Peyer's patch (tissue), 4 donors: ENCODE measurements around the gene ZMIZ1.

Experiments used
- POLR2A ChIP-seq, 2 donors: fragments of 450-650 bp; IDR thresholded peaks; one replicate each; pipeline ENCODE4 v1.5.1; 2017; ENCODE audit warnings: antibody characterized with exemption in 2 of 2, mild to moderate bottlenecking in 2 of 2, moderate library complexity in 2 of 2
- TF ChIP-seq, protein P1 (sequence below), 6 experiments: fragments of 450-650 bp in 4 of 6; fragments of 200-600 bp in 2 of 6; sonication (generic) in 1 of 6; IDR thresholded peaks; one replicate each; pipeline ENCODE4 v1.5.1; 2017 to 2019; ENCODE audit warnings: antibody characterized with exemption in 6 of 6, mild to moderate bottlenecking in 3 of 6, moderate library complexity in 1 of 6

GRCh38 chr10:79159785-79160184, 91.0 kb downstream of the ZMIZ1 start:
- TF ChIP-seq, protein P1, sequence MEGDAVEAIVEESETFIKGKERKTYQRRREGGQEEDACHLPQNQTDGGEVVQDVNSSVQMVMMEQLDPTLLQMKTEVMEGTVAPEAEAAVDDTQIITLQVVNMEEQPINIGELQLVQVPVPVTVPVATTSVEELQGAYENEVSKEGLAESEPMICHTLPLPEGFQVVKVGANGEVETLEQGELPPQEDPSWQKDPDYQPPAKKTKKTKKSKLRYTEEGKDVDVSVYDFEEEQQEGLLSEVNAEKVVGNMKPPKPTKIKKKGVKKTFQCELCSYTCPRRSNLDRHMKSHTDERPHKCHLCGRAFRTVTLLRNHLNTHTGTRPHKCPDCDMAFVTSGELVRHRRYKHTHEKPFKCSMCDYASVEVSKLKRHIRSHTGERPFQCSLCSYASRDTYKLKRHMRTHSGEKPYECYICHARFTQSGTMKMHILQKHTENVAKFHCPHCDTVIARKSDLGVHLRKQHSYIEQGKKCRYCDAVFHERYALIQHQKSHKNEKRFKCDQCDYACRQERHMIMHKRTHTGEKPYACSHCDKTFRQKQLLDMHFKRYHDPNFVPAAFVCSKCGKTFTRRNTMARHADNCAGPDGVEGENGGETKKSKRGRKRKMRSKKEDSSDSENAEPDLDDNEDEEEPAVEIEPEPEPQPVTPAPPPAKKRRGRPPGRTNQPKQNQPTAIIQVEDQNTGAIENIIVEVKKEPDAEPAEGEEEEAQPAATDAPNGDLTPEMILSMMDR (IDR thresholded peaks at IDR 0.05), result no peak
- TF ChIP-seq POLR2A (IDR thresholded peaks at IDR 0.05), result no peak
